Thyroid gland (tissue), 4 donors: ENCODE data around the gene HELZ.

ENCODE experiments used
- CTCF ChIP-seq, 6 experiments: fragments of 200-600 bp in 3 of 6; fragments of 450-650 bp in 3 of 6; sonication (generic) in 3 of 6; IDR thresholded peaks; one replicate each; pipeline ENCODE4 v1.5.1; 2016 to 2019; ENCODE audit warnings: antibody characterized with exemption in 6 of 6, mild to moderate bottlenecking in 2 of 6, inconsistent platforms in 1 of 6, moderate library complexity in 1 of 6
- POLR2A ChIP-seq, 2 donors: fragments of 450-650 bp; IDR thresholded peaks; one replicate each; pipeline ENCODE4 v1.6.1; 2017; ENCODE audit warnings: antibody characterized with exemption in 2 of 2, mild to moderate bottlenecking in 2 of 2, moderate library complexity in 1 of 2

- TF ChIP-seq CTCF (IDR thresholded peaks at IDR 0.05) (no peak), POLR2A (IDR thresholded peaks at IDR 0.05) (no peak)
These were observed 136.9 kb downstream of the HELZ start for GRCh38 chr17:67107811-67108775.
